ENCODE results near the gene PCBP2.
"Not testable (repeated sequence)": the region's sequence is repeated elsewhere in the genome, so short reads cannot be mapped to it uniquely, and the experiment has no call there.

Gene PCBP2

GRCh38 chr12:53451661-53452158 lies at the start of gene PCBP2:
PCBP2 (plus strand) TSS chr12:53452102; CDS start chr12:53454801, 2,699 bp downstream.
- peak; percentile 85 for TF ChIP-seq CTCF (IDR thresholded peaks at IDR 0.05; ENCODE audit: low read depth, low read length)
- H3K4me3 ChIP-seq (ENCODE audit: low read depth, low read length) = peak within 1 kb of the TSS; percentile 90

GRCh38 chr12:53402351-53402750 lies 49.6 kb upstream of the PCBP2 start:
- not testable (repeated sequence) for H3K4me3 ChIP-seq (ENCODE audit: low read depth, low read length)

- no peak overlapping the region for H3K4me3 ChIP-seq (ENCODE audit: low read depth, low read length)
- no peak for TF ChIP-seq CTCF (IDR thresholded peaks at IDR 0.05; ENCODE audit: low read depth, low read length)
Observed at GRCh38 chr12:53402871-53403270, 49.0 kb upstream of the PCBP2 start.

- no peak overlapping the region for H3K4me3 ChIP-seq (ENCODE audit: low read depth, low read length)
- TF ChIP-seq CTCF (IDR thresholded peaks at IDR 0.05; ENCODE audit: low read depth, low read length) = no peak
Observed at GRCh38 chr12:53410951-53411350, 41.0 kb upstream of the PCBP2 start.

- no peak for TF ChIP-seq CTCF (IDR thresholded peaks at IDR 0.05; ENCODE audit: low read depth, low read length)
- no peak overlapping the region for H3K4me3 ChIP-seq (ENCODE audit: low read depth, low read length)
Observed at GRCh38 chr12:53413485-53414204, 38.3 kb upstream of the PCBP2 start.

- TF ChIP-seq CTCF (IDR thresholded peaks at IDR 0.05; ENCODE audit: low read depth, low read length) = no peak
- no peak overlapping the region for H3K4me3 ChIP-seq (ENCODE audit: low read depth, low read length)
Observed at GRCh38 chr12:53414756-53415417, 37.0 kb upstream of the PCBP2 start.

GRCh38 chr12:53415752-53416389 lies 36.0 kb upstream of the PCBP2 start:
- H3K4me3 ChIP-seq (ENCODE audit: low read depth, low read length) = not testable (repeated sequence)

GRCh38 chr12:53417291-53417816 lies 34.5 kb upstream of the PCBP2 start:
- not testable (repeated sequence) for H3K4me3 ChIP-seq (ENCODE audit: low read depth, low read length)
